ENCODE data around the gene ZSCAN32. TPM values are rescaled to one million over a fixed set of nuclear protein-coding genes. Genes with fewer than 3 reads are reported as not detected.

The ZSCAN32 gene
- 19.6 and 22.9 TPM in 2 replicates for total RNA-seq (2014; rRNA removed; shearing (Covaris generic))

GRCh38 chr16:3400779-3401688 lies at the start of gene ZSCAN32, which contains the start of gene ZNF174:
TSS of gene ZSCAN32 (minus strand) at chr16:3401004. CDS start at chr16:3397557, 3,447 bp downstream.
TSS of gene ZNF174 (plus strand) at chr16:3401215. CDS start at chr16:3402005, 790 bp downstream.
- DNase-seq (ENCODE audit: low read depth), result peak; percentile 98

- peak; percentile 70 for DNase-seq (ENCODE audit: low read depth)
Measured at GRCh38 chr16:3444032-3444388, 43.2 kb upstream of the ZSCAN32 start.

- peak; percentile 95 for DNase-seq (ENCODE audit: low read depth)
Measured at GRCh38 chr16:3443108-3444031, 42.6 kb upstream of the ZSCAN32 start, which contains the start of the genes NAA60 and ZNF597. TSS of gene NAA60 (plus strand) at chr16:3443680. CDS start at chr16:3476228, 32,548 bp downstream. TSS of gene ZNF597 (minus strand) at chr16:3443504. CDS start at chr16:3443153, 351 bp downstream.

GRCh38 chr16:3439637-3440036 lies 38.8 kb upstream of the ZSCAN32 start:
- DNase-seq (ENCODE audit: low read depth), result no peak

GRCh38 chr16:3434373-3434772 lies 33.6 kb upstream of the ZSCAN32 start:
- DNase-seq (ENCODE audit: low read depth), result no peak

- no peak for DNase-seq (ENCODE audit: low read depth)
Measured at GRCh38 chr16:3431779-3432219, 31.0 kb upstream of the ZSCAN32 start.

- DNase-seq (ENCODE audit: low read depth), result no peak
Measured at GRCh38 chr16:3413730-3414379, 13.1 kb upstream of the ZSCAN32 start.

GRCh38 chr16:3408561-3409197 lies 7.9 kb upstream of the ZSCAN32 start:
- DNase-seq (ENCODE audit: low read depth), result no peak

GRCh38 chr16:3401719-3402397 lies 1.1 kb upstream of the ZSCAN32 start:
- DNase-seq (ENCODE audit: low read depth), result peak; percentile 19

- DNase-seq (ENCODE audit: low read depth), result no peak
Measured at GRCh38 chr16:3400446-3400778, 392 bp downstream of the ZSCAN32 start.

- no peak for DNase-seq (ENCODE audit: low read depth)
Measured at GRCh38 chr16:3389663-3390338, 11.0 kb downstream of the ZSCAN32 start.

- no peak for DNase-seq (ENCODE audit: low read depth)
Measured at GRCh38 chr16:3388325-3388724, 12.5 kb downstream of the ZSCAN32 start.

- DNase-seq (ENCODE audit: low read depth), result peak; percentile 6
Measured at GRCh38 chr16:3383045-3383448, 17.8 kb downstream of the ZSCAN32 start.

GRCh38 chr16:3377917-3378316 lies 22.9 kb downstream of the ZSCAN32 start:
- no peak for DNase-seq (ENCODE audit: low read depth)

GRCh38 chr16:3375680-3376079 lies 25.1 kb downstream of the ZSCAN32 start:
- DNase-seq (ENCODE audit: low read depth), result no peak

GRCh38 chr16:3369073-3369472 lies 31.7 kb downstream of the ZSCAN32 start:
- DNase-seq (ENCODE audit: low read depth), result no peak

- DNase-seq (ENCODE audit: low read depth), result peak; percentile 97
Measured at GRCh38 chr16:3364774-3365427, 35.9 kb downstream of the ZSCAN32 start.

- peak; percentile 18 for DNase-seq (ENCODE audit: low read depth)
Measured at GRCh38 chr16:3363793-3364192, 37.0 kb downstream of the ZSCAN32 start.

GRCh38 chr16:3362931-3363330 lies 37.9 kb downstream of the ZSCAN32 start:
- DNase-seq (ENCODE audit: low read depth), result no peak
